GM18951 (cell line): ENCODE data around the gene ECSIT.
"Not testable (repeated sequence)": the region's sequence is repeated elsewhere in the genome, so short reads cannot be mapped to it uniquely, and the experiment has no call there.

Source experiments
- POLR2A ChIP-seq: IDR thresholded peaks from 4 replicates; pipeline ENCODE4 v1.6.1; 2011; ENCODE audit warnings: mild to moderate bottlenecking; ENCODE audit not compliant: insufficient read length, insufficient read depth; ENCODE audit errors: extremely low read depth
- in situ Hi-C: fragments of 300-500 bp; cut with MboI; formaldehyde crosslinking; loops from one replicate; pipeline ENCODE4 v1.12.0; 2022; ENCODE audit warnings: low sequenced_read_pairs, mixed read lengths, inconsistent platforms; ENCODE audit not compliant: unreplicated experiment

The ECSIT gene

DNA sequence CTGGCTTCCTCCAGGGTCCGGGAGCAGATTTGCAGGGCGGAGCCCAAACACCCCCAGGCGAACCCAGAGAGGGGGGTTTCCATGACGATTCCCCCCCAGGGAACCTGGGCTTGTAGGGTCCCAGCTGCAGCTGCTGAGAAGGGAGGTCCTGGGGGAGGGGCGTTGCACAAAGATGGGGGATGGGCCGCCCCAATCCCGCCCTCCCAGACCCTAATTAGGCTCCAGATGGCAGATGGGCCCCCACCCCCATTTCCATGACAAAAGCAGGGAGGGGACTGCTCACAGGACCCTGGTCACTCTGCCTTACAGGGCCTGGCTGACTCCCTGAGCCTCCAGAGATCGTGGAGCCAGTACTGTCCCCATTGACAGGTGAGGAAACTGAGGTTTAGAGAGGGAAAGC, 63.3 kb downstream of the ECSIT start:
- in situ Hi-C loops, result no loop called here
- no peak for TF ChIP-seq POLR2A

DNA sequence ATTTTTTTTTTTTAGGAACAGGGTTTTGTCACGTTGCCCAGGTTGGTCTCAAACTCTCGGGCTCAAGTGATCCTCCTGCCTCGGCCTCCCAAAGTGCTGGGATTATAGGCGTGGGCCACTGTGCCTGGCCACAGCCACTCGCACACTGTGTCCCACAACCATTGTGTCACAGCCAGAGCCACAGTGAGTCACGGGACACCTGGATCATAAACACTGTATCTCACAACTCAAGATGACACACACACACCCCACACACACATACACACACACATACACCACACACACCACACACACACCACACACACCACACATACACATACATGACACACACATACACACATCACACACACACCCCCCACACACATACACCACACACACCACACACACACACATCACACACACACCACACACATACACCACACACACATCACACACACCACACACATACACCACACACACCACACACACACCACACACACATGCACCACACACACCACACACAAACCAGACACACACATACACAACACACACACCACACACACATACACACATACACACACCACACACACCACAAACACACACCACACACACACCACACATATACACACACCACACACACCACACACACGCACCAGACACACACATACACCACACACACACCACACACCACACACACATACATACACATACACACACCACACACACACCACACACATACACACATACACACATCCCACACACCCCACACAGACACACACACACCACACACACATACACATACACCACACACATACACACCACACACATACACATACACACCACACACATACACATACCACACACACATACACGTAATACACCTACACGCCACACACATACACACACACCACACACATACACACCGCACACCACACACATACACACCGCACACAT, 64.3 kb downstream of the ECSIT start:
- TF ChIP-seq POLR2A, result no peak
- in situ Hi-C loops, result no loop called here

DNA sequence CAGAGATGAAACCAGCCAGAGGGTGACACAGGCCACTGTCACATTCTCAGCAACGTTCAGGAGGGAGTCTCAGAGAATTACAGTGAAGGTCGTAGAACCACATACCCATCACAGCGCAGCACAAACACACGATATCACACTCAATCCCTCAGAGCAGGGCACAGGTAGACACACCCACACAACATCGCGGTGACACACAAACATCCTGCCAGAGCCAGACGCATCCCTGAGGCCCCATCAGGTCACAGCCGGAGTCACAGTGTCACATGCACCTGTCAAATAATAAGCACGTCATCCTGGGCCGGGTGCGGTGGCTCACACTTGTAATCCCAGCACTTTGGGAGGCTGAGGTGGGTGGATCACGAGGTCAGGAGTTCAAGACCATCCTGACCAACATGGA, 65.5 kb downstream of the ECSIT start:
- no peak for TF ChIP-seq POLR2A
- in situ Hi-C loops, result no loop called here

DNA sequence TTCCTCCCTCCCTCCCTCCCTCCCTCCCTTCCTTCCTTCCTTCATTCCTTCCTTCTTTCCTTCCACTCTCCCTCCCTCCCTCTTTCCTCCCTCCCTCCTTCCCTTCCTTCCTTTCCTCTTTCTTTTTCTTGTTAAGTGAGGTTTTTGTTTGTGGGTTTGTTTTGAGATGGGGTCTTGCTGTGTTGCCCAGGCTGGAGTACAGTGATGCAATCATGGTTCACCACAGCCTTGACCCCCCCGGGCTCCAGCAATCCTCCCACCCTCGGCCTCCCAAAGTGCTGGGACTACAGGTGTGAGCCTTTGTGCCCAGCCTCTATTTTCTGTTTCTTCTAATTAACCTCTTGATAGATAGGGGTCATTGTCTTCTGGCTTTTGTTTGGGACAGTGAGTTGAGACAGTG, 67.5 kb downstream of the ECSIT start:
- TF ChIP-seq POLR2A, result no peak
- in situ Hi-C loops, result no loop called here

DNA sequence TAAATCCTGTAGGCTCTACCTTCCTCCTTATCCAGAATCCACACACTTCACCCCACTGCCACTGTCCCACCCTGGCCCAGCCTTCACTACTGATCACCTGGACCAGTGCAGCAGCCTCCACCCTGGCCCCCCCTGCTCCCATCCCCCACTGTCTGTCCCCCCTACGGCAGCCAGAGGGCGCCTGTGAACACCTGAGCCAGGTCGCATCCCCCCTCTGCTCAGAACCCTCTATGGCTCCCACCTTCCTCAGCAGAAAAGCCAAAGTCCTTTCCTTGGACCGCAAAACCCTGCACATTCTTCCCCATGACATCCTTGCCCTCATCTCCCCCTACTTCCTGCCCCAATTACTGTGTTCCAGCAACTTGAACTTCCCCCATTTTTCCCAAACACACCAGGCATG, 68.7 kb downstream of the ECSIT start:
- in situ Hi-C loops, result no loop called here
- no peak for TF ChIP-seq POLR2A

DNA sequence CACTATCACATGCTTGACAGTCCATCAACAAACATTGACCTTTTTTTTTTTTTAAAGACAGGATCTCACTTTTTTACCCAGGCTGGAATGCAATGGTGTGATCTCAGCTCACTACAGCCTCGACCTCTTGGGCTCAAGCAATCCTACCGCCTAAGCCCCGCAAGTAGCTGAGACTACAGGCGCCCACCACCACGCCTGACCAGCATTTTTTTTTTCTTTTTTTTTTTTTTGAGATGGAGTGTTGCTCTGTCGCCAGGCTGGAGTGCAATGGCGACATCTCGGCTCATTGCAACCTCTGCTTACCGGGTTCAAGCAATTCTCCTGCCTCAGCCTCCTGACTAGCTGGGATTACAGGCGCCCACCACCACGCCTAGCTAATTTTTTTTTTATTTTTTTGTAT, 70.0 kb downstream of the ECSIT start:
- in situ Hi-C loops, result not testable (repeated sequence)

DNA sequence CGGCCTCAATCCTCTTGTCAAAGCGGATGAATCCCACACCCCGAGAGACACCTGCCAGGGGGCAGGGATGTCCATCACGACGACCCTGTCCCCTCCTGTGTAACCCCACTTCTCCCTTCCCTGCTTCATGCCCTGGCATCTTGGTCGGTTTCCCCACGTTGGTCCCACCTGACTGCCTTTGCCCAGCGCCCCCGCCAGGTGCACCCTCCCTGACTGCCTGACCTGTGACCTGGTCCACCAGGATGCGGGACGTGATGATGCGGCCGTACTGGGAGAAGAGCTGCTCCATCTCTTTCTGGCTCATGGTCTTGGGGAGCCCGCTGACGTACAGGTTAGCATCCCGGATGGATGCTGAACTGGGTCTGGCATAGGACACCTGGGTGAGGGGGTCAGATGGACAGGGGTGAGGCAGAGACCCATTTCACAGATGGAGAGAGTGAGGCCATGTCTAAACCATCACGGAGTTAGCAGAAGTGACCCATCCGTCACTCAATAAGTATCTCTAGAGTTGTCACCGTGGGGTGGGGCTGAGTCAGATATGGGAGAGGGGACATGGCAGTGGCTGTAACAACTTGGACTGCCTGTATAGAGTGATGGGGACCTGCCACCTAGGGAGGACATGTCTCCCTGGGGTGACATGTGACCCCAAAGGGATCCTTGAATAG, 70.6 kb downstream of the ECSIT start:
- in situ Hi-C loops, result no loop called here
- no peak for TF ChIP-seq POLR2A

DNA sequence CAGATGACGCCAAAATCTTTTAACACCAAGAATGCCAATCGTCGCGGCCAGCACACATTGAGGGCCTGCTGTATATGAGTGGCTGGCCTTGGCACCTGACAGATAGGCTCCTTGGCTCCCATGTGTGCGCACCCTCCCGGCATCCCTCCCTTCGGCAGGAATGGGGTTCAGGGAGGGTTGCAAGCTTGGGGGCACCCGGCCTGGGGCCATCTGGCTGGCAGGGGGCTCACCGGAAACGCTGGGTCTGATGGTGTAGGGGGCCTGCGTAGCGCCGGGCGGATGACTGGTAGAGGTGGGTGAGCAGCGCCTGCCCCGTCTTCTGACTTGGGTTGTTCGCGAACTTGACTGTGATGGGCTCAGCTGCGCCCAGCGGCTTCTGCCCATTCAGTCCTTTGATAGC, 71.1 kb downstream of the ECSIT start:
- in situ Hi-C loops, result no loop called here
- TF ChIP-seq POLR2A, result no peak

DNA sequence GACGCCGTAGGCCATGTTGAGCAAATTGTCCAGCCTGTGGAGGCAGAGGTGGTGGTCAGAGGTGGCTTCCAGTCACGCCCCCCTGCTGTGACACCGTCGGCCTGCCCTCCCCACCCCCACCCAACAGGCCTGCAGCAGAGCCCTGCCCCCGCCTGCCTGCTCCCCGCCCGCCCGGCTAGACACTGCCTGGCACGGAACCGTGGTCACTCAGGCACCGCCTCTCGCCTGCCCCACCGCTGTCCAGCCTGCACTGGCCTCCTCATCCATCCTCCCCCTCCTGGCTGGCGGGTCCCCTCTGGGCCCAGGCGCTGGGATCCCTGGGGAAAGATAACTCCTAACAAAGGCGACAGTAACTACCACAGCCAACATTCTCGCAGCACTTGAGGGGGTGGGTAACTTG, 71.8 kb downstream of the ECSIT start:
- in situ Hi-C loops, result no loop called here
- no peak for TF ChIP-seq POLR2A

DNA sequence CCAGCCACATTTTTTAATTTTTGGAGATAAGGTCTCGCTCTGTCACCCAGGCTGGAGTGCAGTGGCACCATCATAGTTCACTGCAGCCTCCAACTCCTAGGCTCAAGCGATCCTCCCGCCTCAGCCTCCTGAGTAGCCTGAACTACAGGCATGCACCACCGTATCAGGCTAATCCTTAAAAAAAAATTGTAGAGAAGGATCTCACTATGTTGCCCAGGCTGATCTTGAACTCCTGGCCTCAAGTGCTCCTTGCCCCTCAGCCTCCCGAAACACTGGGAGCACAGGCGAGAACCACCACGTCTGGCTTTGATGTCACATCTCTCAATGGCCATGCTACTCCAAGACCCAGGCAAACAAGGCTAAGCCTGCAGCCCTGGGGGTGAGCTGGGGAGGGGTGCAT, 72.3 kb downstream of the ECSIT start:
- TF ChIP-seq POLR2A, result no peak
- in situ Hi-C loops, result no loop called here
